Epithelial cell of esophagus (primary cell): ENCODE data around the gene FBN3.

Experiments used
- DNase-seq: peaks from one replicate; pipeline ENCODE4 v3.0.0; 2010; ENCODE audit warnings: low read depth
- H3K4me3 ChIP-seq: 2 replicates; pipeline ENCODE4 v1.5.1; 2011; ENCODE audit warnings: mild to moderate bottlenecking, low read length, control low read depth
- CTCF ChIP-seq: IDR thresholded peaks from 2 replicates; pipeline ENCODE4 v1.5.1; 2011; ENCODE audit warnings: low read depth, mild to moderate bottlenecking, low read length, control low read depth, inconsistent platforms; ENCODE audit not compliant: insufficient read depth; ENCODE audit errors: missing control alignments

Gene FBN3

GRCh38 chr19:8084152-8084551, 65.2 kb downstream of the FBN3 start:
- DNase-seq, result no peak
- no peak for TF ChIP-seq CTCF
- H3K4me3 ChIP-seq, result no peak overlapping the region

GRCh38 chr19:8083141-8083540, 66.3 kb downstream of the FBN3 start:
- no peak for DNase-seq
- TF ChIP-seq CTCF, result no peak
- H3K4me3 ChIP-seq, result no peak overlapping the region

GRCh38 chr19:8081569-8082550, 67.5 kb downstream of the FBN3 start:
- no peak overlapping the region for H3K4me3 ChIP-seq
- no peak for DNase-seq
- no peak for TF ChIP-seq CTCF

- no peak overlapping the region for H3K4me3 ChIP-seq
- DNase-seq, result no peak
- no peak for TF ChIP-seq CTCF
Observed at GRCh38 chr19:8080832-8081231, 68.6 kb downstream of the FBN3 start.

GRCh38 chr19:8079988-8080387, 69.4 kb downstream of the FBN3 start:
- DNase-seq, result no peak
- TF ChIP-seq CTCF, result no peak

GRCh38 chr19:8075158-8076074, 74.0 kb downstream of the FBN3 start:
- no peak overlapping the region for H3K4me3 ChIP-seq
- DNase-seq, result no peak
- no peak for TF ChIP-seq CTCF

More at GRCh38 chr19:8079988-8080387, 69.4 kb downstream of the FBN3 start:
- no peak overlapping the region for H3K4me3 ChIP-seq
